Kidney (tissue), 14 donors: ENCODE data around the gene FAM131B. TPM values are rescaled to one million over a fixed set of nuclear protein-coding genes. Genes with fewer than 3 reads are reported as not detected.

Experiments
- DNase-seq, 5 donors: peaks; one replicate each; pipeline ENCODE4 v3.0.0-alpha.2; 2013 to 2020
- FAIRE-seq: peaks from 2 replicates; lab custom pipeline; 2012; peaks lifted over from hg19 to GRCh38; lab: Jason Lieb, UNC
- H3K27ac ChIP-seq, 2 donors: one replicate each; pipeline ENCODE4 v1.7.0; 2013; ENCODE audit warnings: low read depth in 2 of 2, low read length in 2 of 2, inconsistent platforms in 1 of 2
- H3K27me3 ChIP-seq: one replicate; pipeline ENCODE4 v1.7.1; 2013; ENCODE audit warnings: low read length, inconsistent platforms; ENCODE audit not compliant: control insufficient read depth, insufficient read depth
- H3K36me3 ChIP-seq, 3 donors: one replicate each; pipeline versions ENCODE4 v1.7.0 to v1.7.1; 2013; ENCODE audit warnings: low read length in 3 of 3, control low read depth in 1 of 3, inconsistent platforms in 1 of 3; ENCODE audit not compliant: insufficient read depth in 3 of 3, control insufficient read depth in 2 of 3
- H3K4me1 ChIP-seq, 3 donors: one replicate each; pipeline versions ENCODE4 v1.7.0 to v1.7.1; 2013; ENCODE audit warnings: low read length in 3 of 3, inconsistent platforms in 1 of 3, low read depth in 1 of 3; ENCODE audit not compliant: control insufficient read depth in 2 of 3, insufficient read depth in 2 of 3
- H3K4me3 ChIP-seq, 3 donors: one replicate each; pipeline versions ENCODE4 v1.7.0 to v1.8.1; 2013; ENCODE audit warnings: low read length in 3 of 3, control low read depth in 1 of 3, inconsistent platforms in 1 of 3
- H3K9ac ChIP-seq, 3 donors: one replicate each; pipeline versions ENCODE4 v1.7.0 to v1.7.1; 2013; ENCODE audit warnings: low read length in 3 of 3, control low read depth in 1 of 3, inconsistent platforms in 1 of 3
- H3K9me3 ChIP-seq, 3 donors: one replicate each; pipeline versions ENCODE4 v1.7.0 to v1.7.1; 2013; ENCODE audit warnings: low read length in 3 of 3, control low read depth in 1 of 3, inconsistent platforms in 1 of 3; ENCODE audit not compliant: control insufficient read depth in 2 of 3, insufficient read depth in 1 of 3
- CTCF ChIP-seq: IDR thresholded peaks from 3 replicates; pipeline ENCODE4 v1.5.1; 2012; ENCODE audit warnings: mild to moderate bottlenecking, moderate library complexity, borderline replicate concordance; ENCODE audit not compliant: insufficient read depth; ENCODE audit errors: extremely low read depth
- intact Hi-C: fragments of 100-400 bp; cut with DNase I; formaldehyde crosslinking; loops from one replicate; pipeline ENCODE4 v1.11.1; 2022
- microRNA-seq: library from miRNA; unstranded; fragments of <30 nt; microRNA quantifications from one replicate; pipeline ENCODE4 v1.2.0, GENCODE V29; 2020
- polyA plus RNA-seq: library from polyadenylated mRNA; stranded (reverse); fragments of 350-450 nt; fragmentation: Illumina TruSeq; extraction: RNeasy Lipid Tissue Mini Kit (QIAGEN cat#74804); gene quantifications from one replicate; pipeline ENCODE4 v1.2.3, GENCODE V29; 2014; ENCODE audit warnings: low read depth, low replicate concordance; ENCODE audit not compliant: insufficient read depth
- total RNA-seq: library from RNA; stranded (reverse); fragmentation: NEBNext Ultra II Directional; extraction: Animal tissue kit (Norgen Biotek cat#: 25700); gene quantifications from one replicate; pipeline ENCODE4 v1.2.1, GENCODE V29; 2021
- donor health status: control.
- donor health status: control.
- donor health status: control.
- donor health status: control.
- donor health status: control.
- donor health status: DM: yes; HTN: yes; CAD: no.
- donor health status: Normal renal cell carcinoma (clear cell type).

Gene FAM131B
- total and polyA plus RNA-seq, 2 donors from 2014 or later: 0.19 to 0.82 TPM

DNA sequence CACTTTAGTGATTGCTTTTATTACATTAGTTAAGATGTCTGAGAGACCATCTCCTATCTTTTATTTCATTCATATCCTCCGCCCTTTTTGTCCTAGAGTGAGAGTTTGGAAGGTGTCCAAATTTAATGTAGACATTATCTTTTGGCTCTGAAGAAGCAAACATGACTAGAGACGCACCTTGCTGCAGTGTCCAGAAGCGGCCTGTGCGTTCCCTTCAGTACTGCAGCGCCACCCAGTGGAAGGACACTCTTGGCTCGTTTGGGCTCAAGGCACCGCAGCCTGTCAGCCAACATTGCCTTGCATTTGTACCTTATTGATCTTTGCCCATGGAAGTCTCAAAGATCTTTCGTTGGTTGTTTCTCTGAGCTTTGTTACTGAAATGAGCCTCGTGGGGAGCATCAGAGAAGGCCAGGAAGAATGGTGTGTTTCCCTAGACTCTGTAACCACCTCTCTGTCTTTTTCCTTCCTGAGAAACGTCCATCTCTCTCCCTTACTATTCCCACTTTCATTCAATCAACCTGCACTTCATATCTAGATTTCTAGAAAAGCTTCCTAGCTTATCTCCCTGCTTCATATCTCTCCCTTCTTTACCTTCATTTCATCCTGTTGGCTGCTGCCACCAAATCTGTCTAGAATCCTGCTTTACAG is 57.0 kb downstream of the FAM131B start:
- no peak overlapping the region for H3K4me3 ChIP-seq
- peaks cover 28 to 50% (median 36%) of the 10 kb centered on the region in 3 donors for H3K36me3 ChIP-seq
- no peaks in the 10 kb centered on the region for H3K4me1 ChIP-seq
- peak; percentile 69 for TF ChIP-seq CTCF
- no peak for FAIRE-seq
- no peaks in the 10 kb centered on the region for H3K9me3 ChIP-seq
- peak in 2 of 5 donors; percentile 39 to 53 for DNase-seq
- no peak overlapping the region for H3K9ac ChIP-seq
- H3K27me3 ChIP-seq: no peaks in the 10 kb centered on the region
- H3K27ac ChIP-seq: no peak overlapping the region
- intact Hi-C loops: loop anchor here (10.0 kb wide), 1 partner anchor 61 kb away; no protein-coding TSS in a partner anchor

DNA sequence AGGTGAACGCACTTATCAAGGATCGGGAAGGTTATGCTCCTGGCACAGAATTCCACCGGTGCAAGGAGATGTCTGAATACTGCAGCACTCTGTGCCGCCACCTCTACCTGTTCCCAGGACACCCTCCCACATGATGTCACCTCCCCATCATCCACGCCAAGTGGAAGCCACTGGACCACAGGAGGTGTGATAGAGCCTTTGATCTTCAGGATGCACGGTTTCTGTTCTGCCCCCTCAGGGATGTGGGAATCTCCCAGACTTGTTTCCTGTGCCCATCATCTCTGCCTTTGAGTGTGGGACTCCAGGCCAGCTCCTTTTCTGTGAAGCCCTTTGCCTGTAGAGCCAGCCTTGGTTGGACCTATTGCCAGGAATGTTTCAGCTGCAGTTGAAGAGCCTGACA is 57.6 kb downstream of the FAM131B start:
- Histone ChIP-seq H3K27ac (no peak overlapping the region), H3K36me3 (peaks cover 28 to 56% (median 41%) of the 10 kb centered on the region in 3 donors), H3K4me3 (no peak overlapping the region), H3K27me3 (no peaks in the 10 kb centered on the region), H3K4me1 (no peaks in the 10 kb centered on the region), H3K9me3 (no peaks in the 10 kb centered on the region), H3K9ac (no peak overlapping the region)
- FAIRE-seq: no peak
- TF ChIP-seq CTCF: no peak
- intact Hi-C loops: loop anchor here (10.0 kb wide), 1 partner anchor 60 kb away; no protein-coding TSS in a partner anchor
- no peak for DNase-seq

- intact Hi-C loops: loop anchor here (10.0 kb wide), 1 partner anchor 59 kb away; no protein-coding TSS in a partner anchor
- DNase-seq (no peak), FAIRE-seq (no peak)
- Histone ChIP-seq H3K27ac (no peak overlapping the region), H3K36me3 (peaks cover 31 to 61% (median 44%) of the 10 kb centered on the region in 3 donors), H3K27me3 (no peaks in the 10 kb centered on the region), H3K4me3 (no peak overlapping the region), H3K4me1 (no peaks in the 10 kb centered on the region), H3K9me3 (no peaks in the 10 kb centered on the region), H3K9ac (no peak overlapping the region)
- no peak for TF ChIP-seq CTCF
Measured at GRCh38 chr7:143303733-143304132, 58.8 kb downstream of the FAM131B start.

Small RNA genes within 50 kb of the gene (microRNA-seq; reads per million reads assigned to microRNA genes)
- gene MIR6892: not detected

Other genes with a start within 250 kb of the FAM131B start
- gene PIP, start 230.6 kb downstream of the FAM131B start, total RNA-seq: 0.47 TPM
- not detected for gene PIP, start 230.6 kb downstream of the FAM131B start, polyA plus RNA-seq
- not detected for gene TAS2R39, start 179.3 kb downstream of the FAM131B start, total RNA-seq
- gene TAS2R39, start 179.3 kb downstream of the FAM131B start, polyA plus RNA-seq: not detected
- not detected for gene TAS2R40, start 140.7 kb downstream of the FAM131B start, total RNA-seq
- gene TAS2R40, start 140.7 kb downstream of the FAM131B start, polyA plus RNA-seq: not detected
- 176 TPM for gene GSTK1, start 99.3 kb downstream of the FAM131B start, total RNA-seq
- 469 TPM for gene GSTK1, start 99.3 kb downstream of the FAM131B start, polyA plus RNA-seq
- gene TMEM139, start 77.8 kb downstream of the FAM131B start, total RNA-seq: 36.7 TPM
- 108 TPM for gene TMEM139, start 77.8 kb downstream of the FAM131B start, polyA plus RNA-seq
- 36.2 TPM for gene CASP2, start 74.4 kb downstream of the FAM131B start, total RNA-seq
- gene CASP2, start 74.4 kb downstream of the FAM131B start, polyA plus RNA-seq: 6.6 TPM
- 0.35 TPM for gene CLCN1, start 46.6 kb downstream of the FAM131B start, total RNA-seq
- not detected for gene CLCN1, start 46.6 kb downstream of the FAM131B start, polyA plus RNA-seq
- gene ZYX, start 18.6 kb upstream of the FAM131B start, total RNA-seq: 193 TPM
- 50.1 TPM for gene ZYX, start 18.6 kb upstream of the FAM131B start, polyA plus RNA-seq
- 22.3 TPM for gene EPHA1, start 46.1 kb upstream of the FAM131B start, total RNA-seq
- gene EPHA1, start 46.1 kb upstream of the FAM131B start, polyA plus RNA-seq: 6.9 TPM
- not detected for gene TAS2R60, start 80.7 kb upstream of the FAM131B start, total RNA-seq
- not detected for gene TAS2R60, start 80.7 kb upstream of the FAM131B start, polyA plus RNA-seq
- gene TAS2R41, start 115.2 kb upstream of the FAM131B start, total RNA-seq: not detected
- not detected for gene TAS2R41, start 115.2 kb upstream of the FAM131B start, polyA plus RNA-seq
- gene CTAGE15, start 209.1 kb upstream of the FAM131B start, total RNA-seq: 2.2 TPM
- not detected for gene CTAGE15, start 209.1 kb upstream of the FAM131B start, polyA plus RNA-seq